H54 (cell line): Measurements from ENCODE around the gene MIXL1.
"Not testable (repeated sequence)": the region's sequence is repeated elsewhere in the genome, so short reads cannot be mapped to it uniquely, and the experiment has no call there.

ENCODE experiments used
- DNase-seq: peaks from one replicate; pipeline ENCODE4 v3.0.0; 2011; ENCODE audit warnings: low spot score, mixed read lengths; ENCODE audit not compliant: insufficient read length
- FAIRE-seq: peaks from 3 replicates; lab custom pipeline; 2011; peaks lifted over from hg19 to GRCh38; lab: Jason Lieb, UNC
- POLR2A ChIP-seq: IDR thresholded peaks from 2 replicates; pipeline ENCODE4 v1.6.1; 2011; ENCODE audit warnings: low read depth, mild to moderate bottlenecking, low read length

The MIXL1 gene

GRCh38 chr1:226233293-226233692, 9.8 kb downstream of the MIXL1 start:
- DNase-seq (no peak), FAIRE-seq (no peak)
- TF ChIP-seq POLR2A = no peak

GRCh38 chr1:226233806-226234205, 10.3 kb downstream of the MIXL1 start:
- no peak for DNase-seq
- FAIRE-seq = no peak
- TF ChIP-seq POLR2A = no peak

GRCh38 chr1:226236826-226237225, 13.4 kb downstream of the MIXL1 start:
- DNase-seq (no peak), FAIRE-seq (no peak)
- no peak for TF ChIP-seq POLR2A

- no peak for DNase-seq
- no peak for FAIRE-seq
- no peak for TF ChIP-seq POLR2A
These were observed 16.0 kb downstream of the MIXL1 start for GRCh38 chr1:226239421-226239820.

- FAIRE-seq (no peak), DNase-seq (no peak)
- TF ChIP-seq POLR2A = no peak
These were observed 24.6 kb downstream of the MIXL1 start for GRCh38 chr1:226248091-226248490.

- no peak for DNase-seq
- no peak for TF ChIP-seq POLR2A
- FAIRE-seq = no peak
These were observed 25.3 kb downstream of the MIXL1 start for GRCh38 chr1:226248796-226249195.

GRCh38 chr1:226250511-226250910, 27.0 kb downstream of the MIXL1 start:
- TF ChIP-seq POLR2A = no peak
- no peak for FAIRE-seq
- no peak for DNase-seq

GRCh38 chr1:226252841-226253240, 29.4 kb downstream of the MIXL1 start:
- DNase-seq, FAIRE-seq: not testable (repeated sequence)

GRCh38 chr1:226253933-226254332, 30.5 kb downstream of the MIXL1 start:
- no peak for TF ChIP-seq POLR2A
- no peak for DNase-seq
- no peak for FAIRE-seq

- no peak for FAIRE-seq
- TF ChIP-seq POLR2A = no peak
- DNase-seq = no peak
These were observed 31.9 kb downstream of the MIXL1 start for GRCh38 chr1:226255380-226255779.

- DNase-seq = no peak
- no peak for FAIRE-seq
- no peak for TF ChIP-seq POLR2A
These were observed 38.4 kb downstream of the MIXL1 start for GRCh38 chr1:226261818-226262217.

GRCh38 chr1:226268421-226269124, 45.1 kb downstream of the MIXL1 start:
- DNase-seq = peak; percentile 23
- TF ChIP-seq POLR2A = no peak
- FAIRE-seq = peak; percentile 66

- not testable (repeated sequence) for DNase-seq, FAIRE-seq
These were observed 48.9 kb downstream of the MIXL1 start for GRCh38 chr1:226272233-226272902.

- TF ChIP-seq POLR2A = no peak
- FAIRE-seq (no peak), DNase-seq (no peak)
These were observed 50.7 kb downstream of the MIXL1 start for GRCh38 chr1:226274138-226274537.
